HG03565 (cell line): ENCODE results near the gene HS1BP3.

Experiments used
- ATAC-seq: cut with Tn5 transposase; IDR thresholded peaks from one replicate; pipeline ENCODE4 v1.9.1; 2021; ENCODE audit warnings: mild to moderate bottlenecking, moderate library complexity; ENCODE audit not compliant: unreplicated experiment

HS1BP3 gene

DNA sequence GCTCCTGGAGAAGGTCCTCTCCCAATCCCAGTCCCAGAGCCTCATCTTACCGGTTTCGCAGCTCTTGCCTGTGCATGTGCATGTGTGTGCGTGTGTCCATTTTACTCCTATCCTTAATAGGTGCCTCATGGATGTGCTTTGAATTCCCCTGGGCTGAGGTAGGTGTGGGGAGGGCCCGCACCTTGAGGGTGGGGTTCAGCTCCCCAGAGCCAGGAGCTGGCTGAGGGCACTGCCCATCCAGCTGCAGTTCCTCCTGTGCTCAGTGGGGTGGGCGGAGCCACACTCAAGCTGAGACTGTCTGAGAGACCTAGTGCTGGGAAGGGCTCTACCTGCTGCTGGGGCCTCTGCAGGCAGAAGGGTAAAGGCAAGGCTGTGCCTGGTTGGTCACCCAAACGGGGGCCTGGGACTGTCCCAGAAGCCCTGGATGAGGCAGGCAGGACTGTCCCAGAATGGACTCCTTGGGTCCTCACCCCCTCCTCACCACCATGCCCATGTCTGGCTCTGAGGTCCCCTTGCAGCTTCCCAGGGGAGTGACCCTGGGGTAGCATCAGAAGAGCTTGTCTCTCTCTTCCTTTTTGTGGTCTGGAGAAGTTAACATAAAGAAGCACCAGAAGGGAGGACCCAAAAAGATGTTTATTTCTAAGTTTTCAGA is 24.9 kb upstream of the HS1BP3 start:
- peak; percentile 60 for ATAC-seq

DNA sequence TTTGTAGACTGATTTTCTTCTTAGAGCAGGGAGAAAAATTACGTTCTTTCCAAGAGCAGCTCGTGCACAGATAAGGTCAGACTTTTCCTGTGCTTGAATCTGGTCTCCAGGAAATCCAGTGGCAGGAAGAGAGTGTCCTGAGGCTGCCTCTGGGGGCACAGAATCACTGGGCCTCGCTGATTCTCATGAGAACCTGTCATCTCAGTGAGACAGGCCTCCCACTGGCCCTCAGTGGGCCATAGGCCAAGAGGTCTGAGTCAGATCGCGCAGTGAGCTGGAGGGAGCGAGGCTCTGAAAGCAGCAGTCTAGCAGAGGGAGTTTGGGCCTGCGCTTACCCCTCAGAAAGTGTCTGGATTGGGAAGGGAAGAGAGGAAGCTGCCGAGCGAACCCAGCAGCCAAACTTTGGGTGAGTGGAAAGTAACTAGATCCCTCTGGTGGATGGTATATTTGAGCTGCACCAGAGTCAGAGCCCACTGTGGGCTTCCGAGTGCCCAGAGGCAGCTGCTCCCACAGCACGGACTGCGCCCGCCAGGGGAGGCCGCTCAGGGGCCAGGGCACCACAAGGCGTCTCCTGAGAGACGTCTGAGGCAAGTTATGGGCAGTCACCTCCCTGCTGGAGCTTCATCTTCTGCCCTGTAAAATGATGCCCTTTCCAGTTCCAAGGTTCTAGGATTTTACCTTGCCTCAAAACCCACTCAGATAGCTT is 24.2 kb upstream of the HS1BP3 start:
- ATAC-seq = no peak

DNA sequence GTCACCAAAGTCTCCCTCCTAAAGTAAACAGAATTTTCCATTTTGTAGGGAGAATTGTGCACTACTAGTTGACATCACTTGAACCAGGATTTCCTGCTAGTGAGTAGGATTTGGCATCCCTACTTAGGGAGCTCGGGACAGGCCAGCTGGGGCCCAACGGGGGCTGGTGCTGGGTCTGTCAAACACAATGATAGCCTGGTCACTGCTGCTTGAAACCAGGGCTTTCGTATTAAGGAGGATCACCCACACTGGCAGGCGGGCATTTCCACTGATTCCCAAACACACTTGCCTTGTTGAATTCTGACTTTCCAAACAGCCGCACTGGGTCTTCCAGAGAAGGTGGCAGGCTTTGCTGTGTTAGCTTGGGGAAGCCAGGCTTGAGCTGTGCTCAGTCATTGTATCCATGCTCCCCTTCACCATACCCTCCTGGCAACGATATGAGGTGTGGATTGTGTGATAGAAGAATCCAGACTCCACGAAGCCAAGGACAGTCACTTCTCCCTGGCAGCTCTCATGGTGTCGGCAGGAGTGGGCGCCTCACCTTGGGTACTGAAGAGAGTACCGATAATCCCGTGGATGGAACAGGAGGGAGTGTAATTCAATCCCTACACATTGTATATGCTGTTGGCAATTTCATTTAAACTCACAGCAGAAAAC is 23.5 kb upstream of the HS1BP3 start:
- no peak for ATAC-seq

DNA sequence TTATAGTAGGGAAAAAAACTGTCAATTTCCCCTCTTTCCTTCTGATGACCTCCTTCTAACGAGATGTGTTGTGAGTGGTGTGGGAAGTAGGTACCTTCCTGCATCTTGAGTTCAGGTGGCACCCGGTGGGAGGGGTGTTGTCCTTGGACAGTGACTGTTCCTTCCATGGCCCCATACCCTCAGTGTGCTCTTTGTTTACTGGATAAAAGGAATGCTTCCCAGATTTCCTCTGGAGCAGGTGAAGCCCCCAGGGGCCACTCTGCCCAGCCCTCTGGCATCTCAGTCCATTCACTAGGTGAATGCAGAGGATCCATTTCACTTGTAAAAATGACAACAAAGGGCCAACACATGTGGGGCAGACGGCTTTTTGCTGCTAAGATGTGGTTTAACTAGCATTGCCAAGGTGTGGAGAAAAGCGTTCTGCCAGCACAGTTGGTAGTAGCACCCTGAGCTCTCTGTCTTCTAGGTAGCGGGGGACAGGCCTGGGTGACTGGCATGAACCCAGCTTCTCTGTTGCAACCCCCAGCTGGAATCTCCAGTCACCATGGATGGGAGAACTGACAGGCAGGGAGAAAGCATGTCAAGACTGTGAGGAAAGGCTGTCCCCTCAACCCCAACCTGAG is 22.9 kb upstream of the HS1BP3 start:
- ATAC-seq = no peak

DNA sequence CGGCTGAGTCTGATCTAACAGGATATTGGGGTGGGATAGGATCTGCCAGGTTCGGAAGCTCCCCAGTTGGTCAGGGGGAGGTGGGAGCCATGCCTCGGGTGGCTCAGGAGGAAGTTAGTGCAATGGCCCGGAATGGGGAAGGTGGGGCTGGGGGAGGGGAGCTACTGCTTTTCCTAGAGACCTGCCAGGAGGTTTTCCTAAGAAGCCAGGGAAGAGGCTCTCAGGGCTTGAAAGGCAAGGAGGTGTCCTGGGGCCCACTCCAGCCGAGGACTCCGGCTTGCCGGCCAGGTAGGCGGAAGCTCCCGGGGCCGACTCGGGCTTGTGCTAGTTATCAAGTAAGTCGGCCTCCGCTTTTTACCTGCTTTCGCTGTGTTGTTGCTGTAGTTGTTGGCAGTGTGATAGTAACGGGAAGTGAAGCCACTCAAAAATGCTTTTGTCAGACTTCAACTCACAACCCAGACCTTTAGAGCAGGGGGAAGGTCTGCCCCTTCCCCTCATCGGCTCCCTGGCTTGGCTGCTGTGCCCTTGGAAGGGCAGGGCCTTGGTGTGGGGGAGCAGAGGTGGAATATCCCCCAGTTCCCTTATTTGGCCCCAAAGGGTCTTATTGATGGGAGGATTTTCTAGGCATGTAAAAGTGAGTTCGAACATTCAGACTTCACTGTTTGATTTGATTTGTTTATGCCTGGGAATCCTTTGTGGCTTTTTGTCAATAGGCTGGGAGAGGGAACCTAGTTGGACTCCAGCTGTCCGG is 21.5 kb upstream of the HS1BP3 start:
- no peak for ATAC-seq

DNA sequence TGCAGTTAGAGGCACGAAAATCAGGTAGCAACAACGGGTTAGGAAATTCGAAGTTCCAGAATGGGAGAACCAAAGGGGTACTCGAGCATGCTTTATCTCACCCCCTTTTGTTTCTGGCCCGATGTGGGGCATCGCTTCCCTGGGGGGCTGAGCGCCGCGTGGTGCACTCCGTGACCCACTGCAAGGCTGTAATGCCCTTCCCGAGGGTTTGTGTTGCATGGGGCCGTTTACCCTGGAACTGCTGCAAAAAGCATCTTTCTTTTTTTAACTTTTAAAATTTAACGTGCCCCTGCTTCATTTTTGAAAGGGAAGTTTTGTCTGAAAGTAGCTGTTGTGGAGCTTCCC is 20.8 kb upstream of the HS1BP3 start:
- no peak for ATAC-seq

DNA sequence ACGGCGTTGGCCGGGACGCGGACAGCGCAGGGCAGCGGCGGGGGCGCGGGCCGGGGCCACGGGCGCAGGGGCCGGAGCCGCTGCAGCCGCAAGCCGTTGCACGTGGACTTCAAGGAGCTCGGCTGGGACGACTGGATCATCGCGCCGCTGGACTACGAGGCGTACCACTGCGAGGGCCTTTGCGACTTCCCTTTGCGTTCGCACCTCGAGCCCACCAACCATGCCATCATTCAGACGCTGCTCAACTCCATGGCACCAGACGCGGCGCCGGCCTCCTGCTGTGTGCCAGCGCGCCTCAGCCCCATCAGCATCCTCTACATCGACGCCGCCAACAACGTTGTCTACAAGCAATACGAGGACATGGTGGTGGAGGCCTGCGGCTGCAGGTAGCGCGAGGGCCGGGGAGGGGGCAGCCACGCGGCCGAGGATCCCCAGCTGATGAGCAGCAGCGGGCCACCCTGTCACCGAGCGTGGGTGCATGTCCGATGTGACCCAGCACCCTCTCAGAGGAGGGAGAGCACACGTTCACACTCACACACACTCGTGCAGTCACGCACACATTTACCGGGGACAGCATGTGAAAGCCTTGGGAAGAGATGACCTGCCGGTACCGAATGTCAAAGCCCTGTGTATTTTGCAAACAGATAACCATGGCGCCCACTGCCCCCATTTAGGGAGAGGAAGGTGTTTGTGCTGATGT is 20.3 kb upstream of the HS1BP3 start:
- ATAC-seq = no peak

DNA sequence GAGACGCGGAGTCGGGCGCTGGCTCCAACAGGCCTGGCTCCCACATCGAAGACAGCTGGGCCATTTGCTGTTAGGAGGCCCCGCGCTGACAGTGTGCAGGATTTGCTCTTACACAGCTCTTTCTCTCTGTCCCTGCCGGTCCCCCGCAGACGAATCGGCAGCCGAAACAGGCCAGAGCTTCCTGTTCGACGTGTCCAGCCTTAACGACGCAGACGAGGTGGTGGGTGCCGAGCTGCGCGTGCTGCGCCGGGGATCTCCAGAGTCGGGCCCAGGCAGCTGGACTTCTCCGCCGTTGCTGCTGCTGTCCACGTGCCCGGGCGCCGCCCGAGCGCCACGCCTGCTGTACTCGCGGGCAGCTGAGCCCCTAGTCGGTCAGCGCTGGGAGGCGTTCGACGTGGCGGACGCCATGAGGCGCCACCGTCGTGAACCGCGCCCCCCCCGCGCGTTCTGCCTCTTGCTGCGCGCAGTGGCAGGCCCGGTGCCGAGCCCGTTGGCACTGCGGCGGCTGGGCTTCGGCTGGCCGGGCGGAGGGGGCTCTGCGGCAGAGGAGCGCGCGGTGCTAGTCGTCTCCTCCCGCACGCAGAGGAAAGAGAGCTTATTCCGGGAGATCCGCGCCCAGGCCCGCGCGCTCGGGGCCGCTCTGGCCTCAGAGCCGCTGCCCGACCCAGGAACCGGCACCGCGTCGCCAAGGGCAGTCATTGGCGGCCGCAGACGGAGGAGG is 19.6 kb upstream of the HS1BP3 start:
- no peak for ATAC-seq

DNA sequence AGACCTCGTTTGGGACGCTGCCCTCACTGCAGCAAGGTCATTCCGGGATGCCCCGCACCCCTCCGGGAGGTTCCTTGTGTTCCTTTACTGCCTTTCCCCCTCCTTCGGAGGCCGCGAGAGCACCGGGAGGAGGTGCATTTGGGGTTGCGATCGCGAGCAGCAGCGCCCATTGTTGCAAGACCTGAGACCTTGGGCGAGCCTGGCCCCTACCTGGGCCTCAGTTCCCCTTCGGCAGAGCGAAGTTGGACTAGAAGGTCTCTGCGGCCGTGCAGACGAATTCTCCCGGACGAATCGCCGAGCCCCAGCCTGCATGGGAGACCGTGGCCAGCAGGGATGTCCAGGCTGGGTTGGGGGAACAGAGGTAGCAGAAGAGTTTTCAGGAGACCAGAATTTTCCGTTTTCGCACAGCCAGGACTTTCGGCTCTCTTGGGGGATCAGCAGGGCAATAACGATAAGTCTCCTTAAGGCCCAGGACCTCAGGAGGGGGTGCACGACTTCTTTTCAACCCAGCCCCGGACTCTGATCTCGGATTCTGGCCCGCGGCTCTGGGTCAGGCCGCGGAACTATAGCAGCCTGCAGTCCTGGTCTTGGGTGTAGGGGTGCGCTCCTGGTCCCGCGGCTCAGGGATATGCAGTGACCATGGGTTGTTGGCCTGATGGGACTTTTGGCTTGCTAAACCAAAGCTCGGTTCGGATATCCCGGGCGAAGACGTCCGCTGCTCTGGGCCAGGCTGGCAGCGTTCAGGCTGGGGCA is 18.8 kb upstream of the HS1BP3 start:
- ATAC-seq = no peak

DNA sequence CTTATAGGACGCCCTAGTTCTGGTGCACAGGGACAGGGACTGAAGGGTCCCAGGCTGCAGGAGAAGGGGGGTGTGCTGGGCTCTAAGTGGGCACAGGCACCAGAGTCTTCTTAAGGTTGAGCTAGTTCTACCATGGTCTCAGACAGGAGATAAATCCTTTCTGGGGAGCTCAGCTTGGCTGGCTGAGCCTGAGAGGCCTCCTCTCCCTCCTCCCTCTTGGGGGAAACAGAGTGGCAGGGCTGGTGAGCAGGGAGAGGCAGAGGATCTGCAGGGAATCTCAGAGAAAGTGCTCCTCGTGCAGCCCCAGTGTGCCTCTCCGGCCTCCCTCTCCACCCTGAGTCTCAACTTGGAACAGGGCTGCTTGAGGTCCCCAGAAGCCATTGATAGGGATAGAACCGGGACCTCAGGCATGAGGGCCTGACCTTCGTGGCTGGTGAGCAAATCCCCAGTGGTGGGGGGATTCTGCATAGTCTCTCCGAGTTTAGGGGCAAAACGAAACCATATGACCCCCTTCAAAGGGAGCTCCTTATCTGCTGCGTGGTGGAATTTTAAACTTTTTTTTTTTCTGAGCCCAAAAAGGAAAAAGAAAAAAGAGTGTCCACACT is 18.1 kb upstream of the HS1BP3 start:
- no peak for ATAC-seq

DNA sequence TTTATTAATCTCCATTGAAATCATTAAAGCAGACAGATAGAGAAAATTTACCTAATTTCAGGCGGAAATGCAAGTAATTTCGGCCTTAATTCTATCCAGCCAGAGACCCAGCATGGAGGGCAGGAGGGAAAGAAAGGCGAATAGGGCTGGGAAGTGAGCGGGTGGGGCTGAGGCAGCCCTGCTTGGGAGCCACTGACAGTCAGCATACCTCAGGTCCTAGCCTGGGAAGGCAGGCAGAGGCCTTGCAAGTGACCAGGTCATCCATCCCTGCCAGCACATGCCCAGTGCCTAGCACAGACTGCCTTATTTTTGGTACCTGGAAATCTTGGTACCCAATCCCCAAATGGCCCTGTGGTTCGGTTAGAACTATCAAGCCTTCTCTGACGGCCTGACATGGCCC is 17.6 kb upstream of the HS1BP3 start:
- ATAC-seq = no peak

DNA sequence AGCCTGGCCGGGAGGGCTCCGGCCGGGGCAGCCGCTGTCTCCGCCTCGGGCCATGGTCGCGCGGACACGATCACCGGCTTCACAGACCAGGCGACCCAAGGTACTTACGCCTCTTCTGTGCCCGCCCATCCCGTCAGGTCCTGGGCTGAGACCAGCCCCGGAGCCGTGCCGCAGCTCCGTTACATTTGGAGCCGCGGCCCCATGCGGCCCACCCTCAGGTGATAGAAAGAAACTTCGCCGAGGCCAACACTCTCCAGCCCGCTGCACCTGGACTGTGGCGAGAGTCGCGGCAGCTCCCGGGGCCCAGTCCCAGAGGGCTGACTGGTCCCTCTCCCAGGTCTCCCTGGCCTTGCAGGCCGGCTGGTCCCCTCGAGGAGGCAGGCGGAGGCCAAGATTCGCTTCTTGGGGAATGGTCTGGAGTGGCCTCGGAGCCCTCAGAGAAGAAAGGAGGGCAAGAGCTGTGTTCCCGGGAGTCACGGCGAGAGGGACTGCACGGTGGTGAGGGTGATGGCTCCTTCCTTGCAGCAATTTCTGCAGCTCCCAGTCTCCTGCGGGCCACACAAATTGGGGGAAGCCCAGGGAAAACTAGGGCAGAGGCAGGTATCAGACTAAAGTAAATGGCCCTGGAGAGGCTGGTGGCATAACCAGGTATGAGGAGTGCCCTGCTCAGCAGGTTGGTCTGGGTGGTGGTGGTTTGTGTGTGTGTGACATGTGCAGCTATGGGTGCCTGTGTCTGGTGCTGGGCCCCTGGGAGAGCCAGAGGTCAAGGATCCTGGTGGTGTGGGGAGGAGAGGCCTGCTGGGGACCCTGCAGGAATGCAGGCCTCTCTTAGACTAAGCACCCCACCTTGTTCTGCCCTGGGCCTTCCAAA is 16.9 kb upstream of the HS1BP3 start:
- ATAC-seq = no peak

DNA sequence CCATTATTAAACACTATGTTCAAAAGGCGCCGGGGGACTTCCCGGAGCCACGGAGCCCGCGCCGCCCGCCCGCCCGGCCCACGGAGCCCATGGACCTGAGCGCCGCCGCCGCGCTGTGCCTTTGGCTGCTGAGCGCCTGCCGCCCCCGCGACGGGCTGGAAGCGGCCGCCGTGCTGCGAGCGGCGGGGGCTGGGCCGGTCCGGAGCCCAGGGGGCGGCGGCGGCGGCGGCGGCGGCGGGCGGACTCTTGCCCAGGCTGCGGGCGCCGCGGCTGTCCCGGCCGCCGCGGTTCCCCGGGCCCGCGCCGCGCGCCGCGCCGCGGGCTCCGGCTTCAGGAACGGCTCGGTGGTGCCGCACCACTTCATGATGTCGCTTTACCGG is 16.2 kb upstream of the HS1BP3 start:
- ATAC-seq = no peak

DNA sequence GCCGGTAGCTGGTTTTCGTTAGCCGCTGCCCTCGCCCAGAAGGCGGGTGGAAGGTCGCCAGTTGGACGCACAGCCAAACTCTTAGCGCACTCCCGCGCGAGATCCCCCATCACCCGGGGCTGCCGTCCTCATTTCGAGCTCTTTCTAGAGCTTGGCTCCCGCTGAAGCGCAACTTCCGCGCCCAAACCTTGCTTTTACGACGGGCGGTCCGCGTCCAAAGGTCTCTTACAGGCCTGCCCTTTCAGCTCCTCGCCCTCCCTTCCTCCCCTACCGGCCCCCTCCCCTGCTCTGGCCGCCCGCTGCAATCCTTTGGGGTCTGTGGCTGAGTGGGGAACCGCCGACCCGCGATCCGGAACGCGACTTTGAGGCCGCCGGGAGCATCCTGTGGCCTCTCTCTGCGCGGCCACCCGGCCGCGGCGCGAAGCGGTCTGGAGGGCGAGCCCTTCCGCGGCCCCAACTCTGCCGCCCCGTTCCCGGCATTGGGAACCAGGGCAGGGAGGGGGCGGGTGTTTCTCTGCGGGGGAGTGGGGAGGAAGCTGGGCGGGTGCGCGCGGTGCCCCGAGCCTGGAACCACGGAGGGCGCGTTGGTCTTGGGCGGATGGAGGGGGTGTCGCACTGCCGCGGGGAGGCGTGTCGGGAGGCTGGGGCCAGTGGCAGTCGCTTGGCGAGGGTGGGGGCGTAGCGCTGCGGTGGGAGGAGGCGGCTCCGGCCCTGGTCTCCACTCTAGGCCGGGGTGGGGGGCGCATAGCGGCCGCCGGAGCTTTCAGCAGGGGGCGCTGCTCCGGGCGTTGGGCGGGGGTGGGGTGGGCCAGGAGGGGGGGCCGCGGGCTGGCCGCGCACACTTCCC is 15.6 kb upstream of the HS1BP3 start, which contains the start of gene GDF7:
GDF7 (plus strand) TSS at position 841 of the 847 bp plus-strand sequence. CDS start 96 bp downstream, outside the sequence.
- no peak for ATAC-seq

DNA sequence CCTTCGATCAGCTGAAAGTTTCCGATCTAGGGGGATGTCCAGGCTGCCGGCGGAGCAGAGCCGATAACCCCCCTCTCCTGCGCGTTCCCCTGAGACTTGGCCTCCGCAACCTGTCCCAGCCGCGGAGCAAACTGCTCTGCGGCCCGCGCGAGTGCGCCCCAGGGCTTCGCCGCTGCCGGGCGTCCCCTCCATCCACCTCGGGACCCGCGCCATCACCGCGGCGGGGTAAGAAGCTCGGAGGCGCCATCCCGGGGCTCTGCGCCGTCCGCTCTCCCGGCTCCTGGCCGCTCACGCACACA is 15.1 kb upstream of the HS1BP3 start:
- ATAC-seq = no peak

DNA sequence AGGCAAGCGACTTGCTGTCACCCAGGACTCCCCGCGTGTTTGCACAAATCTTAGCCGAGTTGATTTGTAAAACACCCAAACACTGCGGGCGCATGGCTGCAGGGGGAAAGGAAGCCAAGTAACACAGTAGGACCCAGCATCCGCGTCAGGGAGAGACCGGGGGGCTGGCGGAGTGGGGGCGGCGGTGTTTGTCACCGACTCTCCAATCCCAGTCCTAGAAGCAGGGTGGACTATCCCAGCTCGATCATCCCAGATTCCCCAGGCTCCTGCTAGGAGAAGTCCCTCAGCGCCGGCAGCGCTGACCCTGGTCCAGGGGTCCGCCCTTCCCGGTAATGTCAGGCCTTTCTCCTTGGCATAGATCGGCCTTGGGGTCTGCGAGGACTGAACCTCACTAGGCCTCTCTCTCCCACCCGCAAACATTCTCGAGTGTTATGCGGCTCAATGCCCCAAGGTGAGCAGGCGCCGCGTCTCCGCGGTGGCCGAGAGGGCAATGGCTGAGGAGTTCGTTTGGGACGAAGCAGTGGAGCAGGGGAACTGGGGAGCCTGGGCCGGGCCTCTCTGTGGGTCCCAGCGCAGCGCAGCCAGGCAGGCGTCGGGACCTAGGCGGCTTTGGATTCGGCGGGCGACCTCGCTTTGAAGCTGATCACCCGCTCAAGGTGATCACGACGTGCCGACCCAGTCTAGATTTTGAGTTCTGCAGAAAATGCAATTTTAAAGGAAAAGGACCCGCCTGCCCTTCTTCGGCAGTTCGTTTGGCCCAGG is 14.5 kb upstream of the HS1BP3 start:
- no peak for ATAC-seq
